LNCAP (cell line): ENCODE results near the gene NFAT5.

Experiments used
- CTCF ChIP-seq: fragments of 450-650 bp; IDR thresholded peaks from 2 replicates; pipeline ENCODE4 v1.5.1; 2017; ENCODE audit warnings: mild to moderate bottlenecking

The NFAT5 gene

GRCh38 chr16:69745959-69746358, 180.2 kb downstream of the NFAT5 start:
- no peak for TF ChIP-seq CTCF

GRCh38 chr16:69747115-69747514, 181.3 kb downstream of the NFAT5 start:
- no peak for TF ChIP-seq CTCF

GRCh38 chr16:69748694-69749345, 183.1 kb downstream of the NFAT5 start:
- TF ChIP-seq CTCF: no peak

- no peak for TF ChIP-seq CTCF
These were observed 188.3 kb downstream of the NFAT5 start for GRCh38 chr16:69754143-69754468.
